ENCODE measurements around the gene DNAH12.

Gene DNAH12

GRCh38 chr3:57257678-57258077 is 286.5 kb downstream of the DNAH12 start:
- Histone ChIP-seq H3K36me3 (ENCODE audit: insufficient read depth) (no peaks in the 10 kb centered on the region), H2AFZ (ENCODE audit: low read depth) (no peak overlapping the region), H3K27ac (no peak overlapping the region), H3K9ac (no peak overlapping the region), H3K4me1 (ENCODE audit: low read depth, poor library complexity, severe bottlenecking) (no peaks in the 10 kb centered on the region), H3K79me2 (ENCODE audit: insufficient read depth, low read depth) (no peaks in the 10 kb centered on the region), H3K4me3 (IDR thresholded peaks at IDR 0.05; ENCODE audit: insufficient read depth, low read depth, low read length) (no peak overlapping the region), H4K20me1 (ENCODE audit: insufficient read depth) (no peaks in the 10 kb centered on the region), H3K4me2 (no peak overlapping the region), H3K27me3 (ENCODE audit: insufficient read depth, low read depth) (no peaks in the 10 kb centered on the region)
- TF ChIP-seq CTCF (conservative IDR thresholded peaks at IDR 0.05; ENCODE audit: low read depth, low read length): no peak

GRCh38 chr3:57256844-57257243 is 287.3 kb downstream of the DNAH12 start:
- H3K4me3 ChIP-seq (IDR thresholded peaks at IDR 0.05; ENCODE audit: insufficient read depth, low read depth, low read length): no peak overlapping the region
- H2AFZ ChIP-seq (ENCODE audit: low read depth): no peak overlapping the region
- no peak for TF ChIP-seq CTCF (conservative IDR thresholded peaks at IDR 0.05; ENCODE audit: low read depth, low read length)
- no peak overlapping the region for H3K9ac ChIP-seq
- H3K4me2 ChIP-seq: no peak overlapping the region
- no peaks in the 10 kb centered on the region for H3K4me1 ChIP-seq (ENCODE audit: low read depth, poor library complexity, severe bottlenecking)
- no peaks in the 10 kb centered on the region for H4K20me1 ChIP-seq (ENCODE audit: insufficient read depth)
- no peaks in the 10 kb centered on the region for H3K27me3 ChIP-seq (ENCODE audit: insufficient read depth, low read depth)
- no peaks in the 10 kb centered on the region for H3K36me3 ChIP-seq (ENCODE audit: insufficient read depth)
- H3K27ac ChIP-seq: no peak overlapping the region
- H3K79me2 ChIP-seq (ENCODE audit: insufficient read depth, low read depth): no peaks in the 10 kb centered on the region

- Histone ChIP-seq H3K9ac (no peak overlapping the region), H3K4me1 (ENCODE audit: low read depth, poor library complexity, severe bottlenecking) (no peaks in the 10 kb centered on the region), H3K4me3 (IDR thresholded peaks at IDR 0.05; ENCODE audit: insufficient read depth, low read depth, low read length) (no peak overlapping the region), H3K36me3 (ENCODE audit: insufficient read depth) (no peaks in the 10 kb centered on the region), H3K27me3 (ENCODE audit: insufficient read depth, low read depth) (no peaks in the 10 kb centered on the region), H3K4me2 (no peak overlapping the region), H4K20me1 (ENCODE audit: insufficient read depth) (no peaks in the 10 kb centered on the region), H2AFZ (ENCODE audit: low read depth) (no peak overlapping the region), H3K27ac (no peak overlapping the region), H3K79me2 (ENCODE audit: insufficient read depth, low read depth) (no peaks in the 10 kb centered on the region)
- no peak for TF ChIP-seq CTCF (conservative IDR thresholded peaks at IDR 0.05; ENCODE audit: low read depth, low read length)
Observed at GRCh38 chr3:57252404-57252803, 291.7 kb downstream of the DNAH12 start.

GRCh38 chr3:57244946-57245345 is 299.2 kb downstream of the DNAH12 start:
- no peak overlapping the region for H2AFZ ChIP-seq (ENCODE audit: low read depth)
- no peak overlapping the region for H3K27ac ChIP-seq
- no peaks in the 10 kb centered on the region for H4K20me1 ChIP-seq (ENCODE audit: insufficient read depth)
- no peak overlapping the region for H3K4me2 ChIP-seq
- no peak overlapping the region for H3K4me3 ChIP-seq (IDR thresholded peaks at IDR 0.05; ENCODE audit: insufficient read depth, low read depth, low read length)
- TF ChIP-seq CTCF (conservative IDR thresholded peaks at IDR 0.05; ENCODE audit: low read depth, low read length): no peak
- H3K79me2 ChIP-seq (ENCODE audit: insufficient read depth, low read depth): no peaks in the 10 kb centered on the region
- H3K9ac ChIP-seq: no peak overlapping the region
- H3K36me3 ChIP-seq (ENCODE audit: insufficient read depth): no peaks in the 10 kb centered on the region; the same call in 1 of the 2 replicates
- no peaks in the 10 kb centered on the region for H3K27me3 ChIP-seq (ENCODE audit: insufficient read depth, low read depth)
- no peaks in the 10 kb centered on the region for H3K4me1 ChIP-seq (ENCODE audit: low read depth, poor library complexity, severe bottlenecking)
